GM18517 (cell line): Measurements from ENCODE around the gene DNALI1.
A peak's percentile ranks its signal among the peaks of the same experiment; 100 is the strongest.
"Not testable (repeated sequence)": the region's sequence is repeated elsewhere in the genome, so short reads cannot be mapped to it uniquely, and the experiment has no call there.

Source experiments
- ATAC-seq: cut with Tn5 transposase; IDR thresholded peaks from one replicate; pipeline ENCODE4 v1.9.1; 2021; ENCODE audit warnings: mild to moderate bottlenecking, moderate library complexity; ENCODE audit not compliant: unreplicated experiment

Gene DNALI1

DNA sequence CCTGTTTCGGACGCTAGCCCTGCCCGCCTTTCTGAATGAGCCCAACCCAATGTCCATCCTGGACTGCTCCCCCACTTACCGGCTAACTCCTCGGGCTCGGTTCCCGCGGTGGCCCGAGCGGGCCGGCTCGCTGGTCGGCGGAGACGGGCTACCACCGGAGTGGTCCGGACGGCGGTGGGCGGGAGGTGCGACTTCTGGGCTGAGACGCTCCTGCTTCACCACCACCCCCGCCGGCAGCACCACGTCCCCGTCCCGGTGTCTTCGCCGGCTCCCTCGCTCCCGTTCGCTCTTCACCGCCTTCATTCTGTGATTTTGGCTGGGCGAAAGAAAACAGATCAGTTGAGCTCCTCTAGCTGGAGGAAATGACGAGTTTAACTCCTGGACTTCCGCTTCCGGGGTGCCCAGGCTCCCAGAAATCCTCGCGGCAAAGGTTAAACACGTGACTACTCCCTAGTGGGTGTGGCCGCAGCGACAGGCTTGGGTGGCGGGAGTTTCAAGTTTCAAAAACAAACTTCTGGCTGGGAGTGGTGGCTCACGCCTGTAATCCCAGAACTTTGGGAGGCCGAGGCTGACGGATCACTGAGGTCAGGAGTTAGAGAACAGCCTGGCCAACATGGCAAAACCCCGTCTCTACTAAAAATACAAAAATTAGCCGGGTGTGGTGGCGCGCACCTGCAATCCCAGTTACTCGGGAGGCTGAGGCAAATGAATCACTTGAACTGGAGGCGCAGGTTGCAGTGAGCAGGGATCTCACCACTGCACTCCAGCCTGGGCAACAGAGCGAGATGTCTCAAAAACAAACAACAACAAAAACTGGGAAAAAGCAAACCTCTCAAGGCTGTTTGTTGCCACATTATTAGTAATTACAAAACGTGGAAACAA is 2.6 kb upstream of the DNALI1 start, which contains the start of gene SNIP1:
TSS of gene SNIP1 (minus strand) at position 367 of the 882 bp plus-strand sequence. CDS start at position 303, 64 bp downstream.
- peak; percentile 81 for ATAC-seq

DNA sequence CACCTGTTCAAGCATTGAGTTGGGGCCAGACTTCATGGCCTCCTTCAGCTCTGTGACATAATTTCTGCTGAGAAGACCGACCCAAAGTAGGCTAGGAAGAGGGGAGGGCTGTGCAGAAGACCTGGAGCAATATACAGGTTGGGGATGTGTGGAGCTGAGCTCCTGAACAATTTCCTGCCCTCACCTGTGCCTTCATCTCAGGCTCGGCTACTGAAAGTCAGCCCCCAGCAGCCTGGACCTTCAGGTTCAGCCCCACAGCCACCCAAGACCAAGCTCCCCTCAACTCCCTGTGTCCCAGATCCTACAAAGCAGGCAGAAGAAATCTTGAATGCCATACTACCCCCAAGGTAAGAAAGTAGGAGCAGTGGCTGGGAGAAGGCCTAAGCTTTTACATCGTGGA is 662 bp downstream of the DNALI1 start:
- no peak for ATAC-seq

DNA sequence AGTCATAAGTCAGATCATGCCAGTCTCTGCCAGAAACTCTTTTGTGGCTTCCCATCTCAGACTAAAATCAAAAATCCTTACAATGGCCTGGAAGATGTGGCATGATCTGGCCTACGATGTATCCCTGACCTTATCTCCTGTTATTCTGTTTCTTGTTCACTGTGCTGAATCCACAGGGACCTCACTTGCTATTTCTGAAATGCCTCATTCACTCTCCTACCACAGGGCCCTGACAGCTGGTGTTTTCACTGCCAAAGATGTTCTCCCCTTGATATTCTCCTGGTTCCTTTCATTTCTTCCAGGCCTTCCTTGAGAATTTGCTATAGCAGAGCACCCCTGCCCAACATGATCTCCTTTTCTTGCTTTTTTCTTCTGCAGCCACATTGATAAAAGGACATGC is 1.7 kb downstream of the DNALI1 start:
- ATAC-seq = no peak

DNA sequence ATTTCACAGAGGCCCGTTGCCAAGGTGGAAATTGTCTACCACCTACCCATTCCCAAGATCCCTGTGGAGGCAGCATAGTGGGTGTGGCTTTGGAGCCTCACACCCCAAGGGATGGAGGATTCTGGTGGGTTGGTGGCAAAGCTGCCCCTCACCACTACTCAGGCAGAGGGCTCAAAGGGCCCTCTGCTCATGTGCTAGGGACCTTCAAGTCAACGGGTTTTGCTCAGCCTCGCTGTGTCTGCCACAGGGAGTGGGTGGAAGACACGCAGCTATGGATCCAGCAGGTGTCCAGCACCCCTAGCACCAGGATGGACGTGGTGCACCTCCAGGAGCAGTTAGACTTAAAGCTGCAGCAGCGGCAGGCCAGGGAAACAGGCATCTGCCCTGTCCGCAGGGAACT is 2.3 kb downstream of the DNALI1 start:
- ATAC-seq = no peak

DNA sequence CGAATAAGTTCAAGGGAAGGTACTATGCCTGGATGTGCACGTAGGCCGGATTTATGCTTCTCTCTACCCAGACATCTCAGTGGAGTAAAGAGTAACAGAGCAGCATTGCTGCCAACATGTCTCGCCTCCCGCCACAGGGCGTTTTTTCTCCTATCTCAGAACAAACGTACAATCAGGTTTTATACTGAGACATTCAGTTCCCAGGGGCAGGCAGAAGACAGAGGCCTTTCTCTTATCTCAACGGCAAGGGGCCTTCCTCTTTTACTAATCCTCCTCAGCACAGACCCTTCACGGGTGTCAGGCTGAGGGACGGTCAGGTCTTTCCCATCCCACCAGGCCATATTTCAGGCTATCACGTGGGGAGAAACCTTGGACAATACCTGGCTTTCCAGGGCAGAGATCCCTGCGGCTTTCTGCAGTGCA is 3.2 kb downstream of the DNALI1 start:
- not testable (repeated sequence) for ATAC-seq

DNA sequence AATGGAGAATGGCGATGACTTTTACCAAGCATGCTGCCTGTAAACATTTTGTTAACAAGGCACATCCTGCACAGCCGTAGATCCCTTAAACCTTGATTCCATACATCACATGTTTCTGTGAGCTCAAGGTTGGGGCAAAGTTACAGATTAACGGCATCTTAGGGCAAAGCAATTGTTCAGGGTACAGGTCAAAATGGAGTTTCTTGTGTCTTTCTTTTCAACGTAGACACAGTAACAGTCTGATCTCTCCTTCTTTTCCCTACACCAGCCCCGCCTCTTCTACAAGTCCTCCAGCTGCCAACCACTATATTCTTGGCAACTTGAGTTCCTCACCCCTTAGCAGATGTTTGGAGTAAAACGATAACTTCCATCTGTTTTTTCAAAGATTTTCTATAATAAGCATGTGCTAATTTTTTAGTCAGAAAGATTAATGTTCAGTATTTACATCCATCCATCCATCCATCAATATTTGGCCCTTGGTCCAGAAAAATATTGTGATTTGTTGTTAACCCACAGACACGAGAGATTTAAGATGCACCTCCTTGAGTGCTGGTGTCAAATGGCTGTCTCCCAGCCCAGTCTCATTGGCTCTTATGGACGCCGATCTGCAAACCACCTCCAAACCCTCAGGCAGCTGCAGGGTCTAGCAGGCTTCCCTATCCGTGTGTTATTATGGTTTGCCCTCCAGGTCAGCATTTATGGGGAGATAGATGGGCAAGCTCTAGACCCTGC is 3.8 kb downstream of the DNALI1 start:
- no peak for ATAC-seq

DNA sequence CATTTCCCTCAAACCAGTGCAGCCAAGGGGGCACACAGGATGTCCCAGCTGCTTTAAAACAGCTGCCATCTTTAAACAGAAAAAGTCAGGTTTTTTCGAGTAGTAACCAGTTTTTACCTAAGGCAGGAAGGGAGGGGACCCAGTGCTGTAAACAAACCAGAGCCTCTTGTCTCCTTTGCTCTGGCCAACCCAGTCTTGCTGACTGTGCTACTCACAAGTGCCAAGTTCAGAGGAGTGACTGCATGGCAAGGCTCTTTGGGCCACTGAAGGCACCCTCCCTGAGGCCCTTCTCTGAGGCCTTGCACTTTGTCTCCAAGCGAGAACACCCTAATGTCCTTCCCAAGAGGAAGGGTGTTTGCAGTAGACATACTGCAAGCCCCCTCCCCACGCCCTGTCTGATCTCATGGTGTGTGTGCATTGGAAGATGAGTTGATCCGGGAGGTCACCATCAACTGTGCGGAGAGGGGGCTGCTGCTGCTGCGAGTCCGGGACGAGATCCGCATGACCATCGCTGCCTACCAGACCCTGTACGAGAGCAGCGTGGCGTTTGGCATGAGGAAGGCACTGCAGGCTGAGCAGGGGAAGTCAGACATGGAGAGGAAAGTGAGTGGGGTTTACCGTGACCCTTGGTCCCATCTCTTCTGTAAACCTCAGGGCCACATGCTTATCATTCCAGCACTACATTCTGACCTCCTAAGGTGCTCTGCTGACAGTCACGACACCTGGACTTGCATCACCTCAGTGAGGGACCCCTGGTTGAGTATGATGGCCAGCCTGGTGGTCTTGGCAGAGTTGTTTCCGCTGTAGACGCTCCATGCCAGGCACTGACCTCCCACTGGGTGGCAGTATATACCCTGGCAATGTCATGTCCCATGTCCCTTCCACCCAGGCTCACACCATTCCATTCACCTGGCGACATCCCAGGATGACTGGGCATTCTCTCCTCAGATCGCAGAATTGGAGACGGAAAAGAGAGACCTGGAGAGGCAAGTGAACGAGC is 4.7 kb downstream of the DNALI1 start:
- no peak for ATAC-seq

DNA sequence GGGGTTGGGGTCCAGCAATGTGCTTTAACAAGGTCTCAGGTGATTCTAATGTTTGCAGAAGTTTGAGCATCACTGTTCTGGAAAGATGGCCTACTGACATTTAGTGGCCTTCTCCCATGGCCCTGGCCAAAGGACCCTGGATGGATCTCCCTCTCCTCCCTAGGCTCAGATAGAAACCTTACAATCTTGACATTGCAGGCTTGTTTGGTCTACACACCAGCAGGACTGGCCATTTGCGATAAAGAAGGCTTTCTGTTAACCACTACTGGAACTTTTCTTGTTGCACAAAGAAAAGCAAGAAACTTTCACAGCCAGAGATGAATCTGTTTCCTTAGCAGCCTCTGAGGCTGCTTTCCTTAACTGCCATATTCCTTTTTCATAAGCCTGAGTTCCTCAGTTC is 6.2 kb downstream of the DNALI1 start:
- ATAC-seq = no peak

DNA sequence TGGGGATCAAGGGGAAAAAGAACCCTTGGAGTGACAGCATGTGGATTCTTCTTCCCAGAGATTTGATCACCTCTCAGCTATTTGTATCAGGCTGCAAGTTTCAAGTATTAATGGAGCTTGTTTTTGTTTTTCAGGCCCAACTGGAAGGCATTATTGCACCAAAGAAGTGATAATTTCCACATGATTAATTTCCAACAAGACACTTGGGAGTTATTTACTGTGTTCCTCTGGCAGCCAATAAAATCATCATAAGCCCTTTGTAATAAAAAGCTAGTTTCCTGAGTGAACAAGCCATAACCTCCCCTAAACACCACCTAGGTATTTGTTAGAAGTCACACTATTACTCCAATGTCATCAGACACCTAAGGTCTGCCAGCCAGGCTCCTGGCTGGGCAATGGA is 8.2 kb downstream of the DNALI1 start:
- no peak for ATAC-seq

DNA sequence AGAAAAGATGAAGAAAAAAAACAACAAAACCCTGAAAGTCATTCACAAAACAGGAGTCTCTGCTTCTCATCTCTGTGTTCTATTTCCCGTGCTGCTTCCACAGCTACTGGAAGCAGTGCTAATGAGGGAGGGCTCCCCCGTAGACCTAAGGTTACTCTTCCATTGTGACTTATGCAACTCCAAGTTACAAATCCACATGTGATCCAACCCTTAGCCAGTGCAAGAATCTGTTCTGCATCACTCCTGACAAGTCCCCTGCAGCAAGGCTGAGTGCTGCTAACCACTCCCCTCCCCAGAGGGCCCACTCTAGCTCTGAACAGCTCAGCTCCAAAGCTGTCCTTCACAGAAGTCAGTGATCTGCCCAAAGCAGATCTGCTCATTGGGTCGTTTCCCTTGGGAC is 10.3 kb downstream of the DNALI1 start:
- ATAC-seq = no peak

DNA sequence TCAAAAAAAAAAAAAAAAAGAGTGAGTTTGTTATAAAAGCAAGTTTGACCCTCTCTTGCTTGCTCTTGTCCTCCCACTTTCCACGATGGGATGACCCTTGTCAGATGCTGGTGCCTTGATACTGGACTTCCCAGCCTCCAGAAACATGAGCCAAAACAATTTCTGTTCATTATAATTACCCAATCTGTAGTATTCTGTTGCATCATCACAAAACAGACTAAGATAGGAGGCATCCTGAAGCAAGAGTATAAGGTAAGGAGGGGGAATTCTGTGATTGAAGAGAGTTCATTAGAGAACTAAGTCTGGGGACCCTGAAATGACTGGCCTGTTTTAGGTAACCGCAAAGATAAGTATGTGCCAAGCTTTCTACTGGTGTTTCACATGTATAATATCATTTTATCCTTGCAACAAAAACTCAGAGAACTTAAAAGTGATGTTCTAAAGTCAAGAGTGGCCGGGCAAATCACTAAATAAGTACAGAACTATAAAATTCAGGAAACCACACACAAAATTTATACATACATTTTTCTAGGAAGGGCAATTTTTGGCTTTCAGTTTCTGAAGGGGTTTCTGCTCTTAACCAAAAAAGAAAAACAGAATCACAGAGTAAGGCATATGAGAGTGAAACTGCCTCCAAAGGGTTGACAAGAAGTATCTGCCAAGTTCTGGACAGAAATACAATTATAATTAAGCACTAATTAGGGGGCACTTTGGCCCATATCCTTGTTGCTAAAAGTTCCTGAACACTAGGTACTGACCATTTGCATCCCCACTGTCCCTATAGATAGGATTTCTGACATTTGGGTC is 14.0 kb downstream of the DNALI1 start:
- ATAC-seq = no peak

DNA sequence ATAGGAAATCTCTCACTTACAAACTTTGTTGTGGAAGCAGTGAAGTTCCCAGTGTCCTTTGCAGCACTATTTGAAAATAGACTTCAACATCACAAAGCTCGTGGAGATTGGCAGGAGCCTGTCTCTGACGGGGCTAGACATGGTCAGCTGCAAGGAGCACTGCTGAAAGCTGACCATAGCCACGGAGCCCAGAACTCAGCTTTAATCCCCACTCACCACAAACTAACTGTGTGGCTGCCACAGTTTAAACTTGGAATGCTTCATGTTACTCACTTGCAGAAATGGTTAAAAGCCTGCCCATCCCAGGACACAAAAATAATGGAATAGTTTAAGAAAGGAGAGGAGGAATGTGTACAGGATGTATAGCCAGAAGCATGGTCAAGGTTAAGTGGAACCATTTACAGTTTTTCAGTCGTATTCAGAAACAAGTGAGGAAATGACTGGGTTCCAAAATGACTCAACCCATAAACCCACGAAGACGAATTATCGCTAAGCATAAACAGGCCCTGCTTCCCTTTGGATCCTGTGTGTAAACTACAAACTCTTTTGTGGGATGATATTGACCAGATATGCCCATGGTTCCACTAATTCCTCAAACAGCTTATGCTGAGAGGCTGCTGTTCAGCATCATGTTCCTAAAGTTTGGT is 18.2 kb downstream of the DNALI1 start:
- no peak for ATAC-seq

DNA sequence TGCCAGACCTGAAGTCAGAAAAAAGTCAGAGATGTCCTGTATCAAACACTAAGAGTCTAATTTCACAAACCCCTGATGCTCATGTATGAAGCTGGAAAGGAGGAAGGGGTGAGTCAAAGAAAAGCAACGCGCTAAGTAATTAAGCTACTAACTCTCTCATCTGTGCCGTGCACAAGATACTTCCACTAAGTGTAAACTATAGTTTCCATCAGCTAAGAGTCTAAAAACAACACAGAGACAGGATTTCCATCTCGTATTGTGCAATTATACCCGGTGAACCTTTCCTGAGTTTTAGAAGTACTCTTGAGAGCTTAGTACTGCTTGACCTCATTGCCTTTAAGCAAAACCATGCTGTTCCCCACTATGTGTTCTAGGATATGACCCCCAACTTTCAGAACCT is 19.0 kb downstream of the DNALI1 start:
- ATAC-seq = no peak

DNA sequence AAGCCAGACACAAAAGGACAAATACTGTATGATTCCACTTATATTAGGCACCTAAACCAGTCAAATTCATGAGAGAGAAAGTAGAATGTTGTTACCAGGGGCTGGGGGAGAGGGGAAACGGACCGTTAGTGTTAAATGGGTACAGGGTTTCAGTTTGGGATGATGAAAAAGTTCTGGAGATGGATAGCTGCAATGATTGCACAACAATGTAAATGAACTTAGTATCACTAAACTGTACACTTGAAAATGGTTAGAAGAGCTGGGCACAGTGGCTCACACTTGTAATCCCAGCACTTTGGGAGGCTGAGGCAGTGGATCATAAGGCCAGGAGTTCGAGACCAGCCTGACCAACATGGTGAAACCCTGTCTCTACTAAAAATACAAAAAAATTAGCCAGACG is 27.8 kb downstream of the DNALI1 start:
- not testable (repeated sequence) for ATAC-seq

DNA sequence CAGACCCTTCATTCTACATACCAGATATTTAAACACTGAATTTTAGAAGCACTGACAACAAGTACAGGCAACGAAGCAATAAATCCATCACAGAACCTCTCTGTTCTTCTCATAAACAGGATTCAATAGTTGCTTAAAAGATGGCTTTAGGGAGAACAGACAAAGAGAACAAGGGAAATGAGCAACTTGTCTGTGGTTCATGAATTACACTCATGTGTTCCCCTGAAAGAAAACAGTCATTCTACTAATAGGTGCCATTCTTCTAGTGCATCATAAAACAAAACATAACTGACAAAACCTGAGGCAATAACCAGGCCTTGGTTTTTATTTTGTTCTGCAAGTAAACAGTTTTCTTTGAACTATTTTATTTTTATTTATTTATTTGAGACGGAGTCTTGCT is 32.2 kb downstream of the DNALI1 start:
- no peak for ATAC-seq

DNA sequence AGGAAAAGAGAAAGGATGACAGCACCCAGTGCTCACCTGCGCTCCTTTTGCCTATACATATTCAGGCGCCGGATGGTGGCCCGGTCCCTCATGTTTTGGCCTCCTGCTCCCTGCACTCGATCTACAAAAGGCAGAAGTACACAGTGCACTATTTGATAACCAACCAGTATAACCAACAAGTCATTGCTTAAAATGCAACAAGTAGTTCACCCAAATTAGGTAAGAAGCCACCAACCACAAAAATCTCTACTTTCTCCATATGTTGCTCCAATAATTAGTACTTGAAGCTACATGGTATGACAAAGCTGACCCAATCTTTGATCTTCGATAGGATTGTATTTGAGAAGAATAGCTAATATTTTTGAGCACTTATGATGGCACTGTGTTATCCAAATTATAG is 37.0 kb downstream of the DNALI1 start:
- no peak for ATAC-seq

DNA sequence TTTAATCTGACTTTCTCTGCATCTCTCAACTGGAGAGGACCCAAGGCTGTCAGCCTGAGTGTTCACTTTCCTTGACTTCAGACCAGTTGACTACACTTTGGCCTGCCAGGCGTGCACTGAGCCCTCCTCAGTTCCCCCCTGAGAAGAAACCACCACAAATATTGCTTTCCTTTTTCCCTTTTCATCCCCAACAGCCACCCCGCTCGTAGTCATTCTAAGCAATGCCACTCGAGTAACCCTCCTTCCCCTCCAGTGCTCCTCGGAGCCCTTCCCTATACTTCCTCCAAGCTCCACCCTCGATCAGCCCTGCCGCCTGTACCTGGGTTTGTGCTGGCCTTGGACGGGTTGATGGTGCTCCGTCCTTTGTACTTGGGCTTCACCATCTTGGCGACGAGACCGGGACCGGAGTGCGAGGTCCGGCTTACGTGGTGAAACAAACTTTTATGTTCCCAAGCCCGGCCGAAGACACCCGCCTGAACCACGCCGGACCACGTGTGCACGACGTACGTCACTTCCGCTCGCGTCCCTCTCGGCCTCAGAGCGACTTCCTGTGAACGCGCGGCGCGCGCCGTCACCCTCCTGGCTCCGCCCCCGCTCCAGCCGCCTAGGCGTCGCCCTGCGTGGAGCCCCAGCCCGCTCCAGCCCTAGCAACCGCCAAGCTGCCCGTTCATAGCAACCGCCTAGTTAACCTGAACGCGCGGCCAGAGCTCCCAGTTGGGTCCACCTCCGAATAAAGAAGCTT is 38.9 kb downstream of the DNALI1 start, which contains the start of gene GNL2:
TSS of gene GNL2 (minus strand) at position 498 of the 742 bp plus-strand sequence. CDS start at position 383, 115 bp downstream.
- ATAC-seq = peak; percentile 81

DNA sequence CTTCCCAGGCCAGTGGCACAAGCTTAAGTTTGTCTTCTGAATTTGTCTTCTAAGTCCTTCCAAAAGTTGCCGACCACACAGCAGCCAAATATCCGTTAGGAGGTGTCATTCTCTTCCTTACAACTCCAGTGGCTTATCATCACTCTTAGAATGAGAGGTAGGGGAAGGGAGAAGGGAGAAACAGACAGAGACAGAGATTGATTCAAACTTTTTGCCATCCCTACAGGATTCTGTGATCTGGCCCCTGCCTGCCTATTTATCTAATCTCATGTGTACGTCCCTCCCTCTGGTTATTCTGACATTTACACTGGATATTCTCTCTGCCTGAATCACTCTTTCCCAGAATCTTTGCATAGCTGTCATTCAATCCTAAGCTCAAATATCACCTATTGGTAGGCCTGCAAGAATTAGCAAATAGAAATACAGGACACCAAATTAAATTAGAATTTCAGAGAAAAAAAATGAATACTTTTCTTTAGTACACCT is 39.5 kb downstream of the DNALI1 start:
- ATAC-seq = no peak

DNA sequence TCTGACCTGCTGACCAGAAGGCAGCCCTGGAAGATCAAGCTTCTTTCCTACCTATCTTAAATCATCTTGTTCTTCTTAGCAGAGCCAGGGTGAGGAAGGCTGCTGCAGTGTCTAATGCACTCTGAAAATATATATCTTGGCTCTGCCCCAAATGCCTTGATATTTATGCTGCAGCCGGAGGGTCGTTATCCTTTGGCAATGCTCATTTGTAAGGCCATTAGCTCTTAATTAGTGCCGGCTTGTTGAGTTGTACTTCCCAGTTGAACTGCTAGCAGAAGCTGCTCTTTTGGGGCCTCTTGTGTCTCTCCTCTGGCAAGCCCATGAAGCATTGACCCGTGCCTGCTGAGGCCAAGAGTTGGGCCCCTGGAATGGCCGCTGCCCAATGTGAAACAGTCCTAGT is 43.2 kb downstream of the DNALI1 start:
- ATAC-seq = no peak
